PC-9 (cell line): ENCODE measurements around the gene SMIM38. TPM values are rescaled to one million over a fixed set of nuclear protein-coding genes. Genes with fewer than 3 reads are reported as not detected.

Source experiments
- BruUV-seq: library from RNA; stranded (reverse); fragments of 400-500 nt; replicated peaks from 2 replicates; lab custom pipeline; 2021; lab: Mats Ljungman, UMichigan
- CTCF ChIA-PET: fragments of 300-600 bp; sonication (Branson Sonifier 250); formaldehyde crosslinking; loops from one replicate; lab custom pipeline; 2022; ENCODE audit warnings: antibody characterized with exemption; lab: Charles Lee
- POLR2A ChIA-PET: fragments of 300-600 bp; sonication (Branson Sonifier 250); formaldehyde crosslinking; loops from one replicate; lab custom pipeline; 2022; ENCODE audit warnings: antibody characterized with exemption; ENCODE audit not compliant: unreplicated experiment; lab: Charles Lee
- DNase-seq, 2 experiments: peaks; one replicate each; pipeline versions ENCODE4 v3.0.0 to v3.0.0-alpha.2; 2015 to 2022; ENCODE audit warnings: mixed read lengths in 1 of 2
- H2AFZ ChIP-seq: fragments of 200-600 bp; sonication (generic); 2 replicates; pipeline ENCODE4 v1.8.1; 2017; ENCODE audit warnings: antibody characterized with exemption
- H3F3A ChIP-seq: fragments of 200-600 bp; sonication (generic); 2 replicates; pipeline ENCODE4 v1.8.1; 2017; ENCODE audit warnings: antibody characterized with exemption, mild to moderate bottlenecking, low read depth; ENCODE audit not compliant: insufficient read depth
- H3K27ac ChIP-seq: fragments of 200-600 bp; sonication (generic); 2 replicates; pipeline ENCODE4 v1.6.1; 2016; ENCODE audit warnings: mixed run types
- H3K27me3 ChIP-seq: fragments of 200-600 bp; sonication (generic); 2 replicates; pipeline ENCODE4 v1.6.1; 2016; ENCODE audit warnings: low read depth, mixed run types; ENCODE audit not compliant: insufficient read depth
- H3K36me3 ChIP-seq: fragments of 200-600 bp; sonication (generic); 2 replicates; pipeline ENCODE4 v1.6.1; 2016; ENCODE audit warnings: low read depth, mixed run types
- H3K4me1 ChIP-seq: fragments of 200-600 bp; sonication (generic); replicated peaks from 2 replicates; pipeline ENCODE4 v1.6.1; 2016; ENCODE audit warnings: mixed run types; ENCODE audit not compliant: insufficient read depth
- H3K4me2 ChIP-seq: fragments of 200-600 bp; sonication (generic); 2 replicates; pipeline ENCODE4 v1.6.1; 2017; ENCODE audit warnings: mixed run types
- H3K4me3 ChIP-seq: fragments of 200-600 bp; sonication (generic); 2 replicates; pipeline ENCODE4 v1.6.1; 2016; ENCODE audit warnings: mixed run types
- H3K79me2 ChIP-seq: fragments of 200-600 bp; sonication (generic); 2 replicates; pipeline ENCODE4 v1.6.1; 2017; ENCODE audit warnings: low read depth, mixed run types
- H3K9me2 ChIP-seq: fragments of 200-600 bp; sonication (generic); 2 replicates; pipeline ENCODE4 v1.8.1; 2017; ENCODE audit warnings: mild to moderate bottlenecking; ENCODE audit not compliant: insufficient read depth
- H3K9me3 ChIP-seq: fragments of 200-600 bp; sonication (generic); 2 replicates; pipeline ENCODE4 v1.8.1; 2016; ENCODE audit warnings: low read depth; ENCODE audit not compliant: insufficient read depth
- H4K20me1 ChIP-seq: fragments of 200-600 bp; sonication (generic); 2 replicates; pipeline ENCODE4 v1.8.1; 2017; ENCODE audit not compliant: insufficient read depth
- EZH2 ChIP-seq: fragments of 200-600 bp; sonication (generic); IDR thresholded peaks from 2 replicates; pipeline ENCODE4 v1.8.0; 2017; ENCODE audit warnings: antibody characterized with exemption, low read depth
- intact Hi-C: fragments of 100-400 bp; cut with micrococcal nuclease; formaldehyde crosslinking; loops from one replicate; pipeline ENCODE4 v1.10.0; 2022; ENCODE audit not compliant: unreplicated experiment
- total RNA-seq: library from RNA; stranded (reverse); gene quantifications from 2 replicates; pipeline ENCODE4 v1.2.3, GENCODE V29; 2021
- TF ChIP-seq, protein P1 (sequence below): fragments of 200-600 bp; sonication (generic); conservative IDR thresholded peaks from 2 replicates; pipeline ENCODE4 v1.6.1; 2017; ENCODE audit warnings: mixed run types, antibody characterized with exemption, mild to moderate bottlenecking, moderate library complexity

SMIM38 gene
- total RNA-seq, 1 experiment from 2014 or later = 0.26 TPM

- ChIA-PET POLR2A (no interaction called here), CTCF (no interaction called here)
- DNase-seq = no peak
- Histone ChIP-seq H3K4me3 (no peak overlapping the region), H2AFZ (no peak overlapping the region), H3F3A (peaks cover 9% of the 10 kb centered on the region; the same call in 1 of the 2 replicates), H3K36me3 (no peaks in the 10 kb centered on the region), H3K79me2 (no peaks in the 10 kb centered on the region), H3K9me3 (peaks cover 23% of the 10 kb centered on the region), H3K4me2 (no peak overlapping the region), H3K9me2 (no peaks in the 10 kb centered on the region), H3K4me1 (no peaks in the 10 kb centered on the region), H3K27ac (no peak overlapping the region), H3K27me3 (no peaks in the 10 kb centered on the region), H4K20me1 (no peaks in the 10 kb centered on the region)
- no TSS peak for BruUV-seq
- TF ChIP-seq EZH2 = no peak
- TF ChIP-seq, protein P1, sequence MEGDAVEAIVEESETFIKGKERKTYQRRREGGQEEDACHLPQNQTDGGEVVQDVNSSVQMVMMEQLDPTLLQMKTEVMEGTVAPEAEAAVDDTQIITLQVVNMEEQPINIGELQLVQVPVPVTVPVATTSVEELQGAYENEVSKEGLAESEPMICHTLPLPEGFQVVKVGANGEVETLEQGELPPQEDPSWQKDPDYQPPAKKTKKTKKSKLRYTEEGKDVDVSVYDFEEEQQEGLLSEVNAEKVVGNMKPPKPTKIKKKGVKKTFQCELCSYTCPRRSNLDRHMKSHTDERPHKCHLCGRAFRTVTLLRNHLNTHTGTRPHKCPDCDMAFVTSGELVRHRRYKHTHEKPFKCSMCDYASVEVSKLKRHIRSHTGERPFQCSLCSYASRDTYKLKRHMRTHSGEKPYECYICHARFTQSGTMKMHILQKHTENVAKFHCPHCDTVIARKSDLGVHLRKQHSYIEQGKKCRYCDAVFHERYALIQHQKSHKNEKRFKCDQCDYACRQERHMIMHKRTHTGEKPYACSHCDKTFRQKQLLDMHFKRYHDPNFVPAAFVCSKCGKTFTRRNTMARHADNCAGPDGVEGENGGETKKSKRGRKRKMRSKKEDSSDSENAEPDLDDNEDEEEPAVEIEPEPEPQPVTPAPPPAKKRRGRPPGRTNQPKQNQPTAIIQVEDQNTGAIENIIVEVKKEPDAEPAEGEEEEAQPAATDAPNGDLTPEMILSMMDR = no peak
- intact Hi-C loops = no loop called here
These were observed 11.3 kb upstream of the SMIM38 start for GRCh38 chr11:69144316-69145049.

GRCh38 chr11:69145050-69145380, 10.7 kb upstream of the SMIM38 start:
- peaks cover 23% of the 10 kb centered on the region for H3K9me3 ChIP-seq
- H2AFZ ChIP-seq = no peak overlapping the region
- ChIA-PET POLR2A (no interaction called here), CTCF (no interaction called here)
- H4K20me1 ChIP-seq = no peaks in the 10 kb centered on the region
- H3K79me2 ChIP-seq = no peaks in the 10 kb centered on the region
- H3K9me2 ChIP-seq = no peaks in the 10 kb centered on the region
- no TSS peak for BruUV-seq
- H3K36me3 ChIP-seq = no peaks in the 10 kb centered on the region
- H3K4me3 ChIP-seq = no peak overlapping the region
- intact Hi-C loops = no loop called here
- no peak for TF ChIP-seq EZH2
- TF ChIP-seq, protein P1 = no peak
- no peaks in the 10 kb centered on the region for H3K27me3 ChIP-seq
- no peak for DNase-seq
- peaks cover 9% of the 10 kb centered on the region; the same call in 1 of the 2 replicates for H3F3A ChIP-seq
- no peak overlapping the region for H3K4me2 ChIP-seq
- H3K27ac ChIP-seq = no peak overlapping the region
- H3K4me1 ChIP-seq = no peaks in the 10 kb centered on the region

DNA sequence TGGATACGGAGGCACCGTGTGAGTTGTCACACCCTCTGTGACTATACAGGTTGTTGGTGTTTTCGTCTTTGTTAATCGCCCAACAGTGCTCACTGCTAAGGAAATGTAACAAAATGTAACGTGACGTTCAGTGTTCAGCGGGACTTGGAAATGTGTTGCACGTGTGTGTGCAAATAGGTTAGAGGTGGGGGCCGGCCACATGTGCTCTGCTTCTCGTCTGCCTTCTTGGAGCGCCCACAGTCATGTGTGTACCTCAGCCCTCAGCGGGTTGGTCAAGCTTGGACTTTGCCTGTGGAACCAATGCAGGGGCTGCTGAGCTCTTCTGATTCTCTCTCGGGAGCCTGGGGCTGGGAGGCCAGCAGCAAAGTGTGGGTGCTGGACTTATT, 7.4 kb upstream of the SMIM38 start:
- Histone ChIP-seq H3K36me3 (no peaks in the 10 kb centered on the region), H3K79me2 (no peaks in the 10 kb centered on the region), H4K20me1 (no peaks in the 10 kb centered on the region), H2AFZ (no peak overlapping the region), H3K4me2 (no peak overlapping the region), H3K9me2 (no peaks in the 10 kb centered on the region), H3K9me3 (peaks cover 17% of the 10 kb centered on the region; the same call in 1 of the 2 replicates), H3K27me3 (no peaks in the 10 kb centered on the region), H3K27ac (no peak overlapping the region), H3K4me1 (no peaks in the 10 kb centered on the region), H3F3A (peaks cover 4% of the 10 kb centered on the region; the same call in 1 of the 2 replicates), H3K4me3 (no peak overlapping the region)
- BruUV-seq = no TSS peak
- DNase-seq = no peak
- POLR2A ChIA-PET = no interaction called here
- CTCF ChIA-PET = no interaction called here
- TF ChIP-seq EZH2 = no peak
- TF ChIP-seq, protein P1 = no peak
- intact Hi-C loops = no loop called here
